ENCODE data around the gene SNX9. TPM values are rescaled to one million over a fixed set of nuclear protein-coding genes. Genes with fewer than 3 reads are reported as not detected.

SNX9 gene
- polyA plus RNA-seq, 1 donor from 2014 or later = 7.0 TPM

GRCh38 chr6:157849288-157850017, 26.4 kb downstream of the SNX9 start:
- Histone ChIP-seq H3K9ac (ENCODE audit: low read length) (no peak overlapping the region), H3K9me3 (ENCODE audit: low read length) (peaks cover 7% of the 10 kb centered on the region), H3K4me2 (ENCODE audit: low read length) (no peak overlapping the region), H3K27me3 (ENCODE audit: insufficient read depth, low read depth, low read length) (no peaks in the 10 kb centered on the region), H3K36me3 (ENCODE audit: insufficient read depth, low read length) (no peaks in the 10 kb centered on the region), H3K9me2 (ENCODE audit: insufficient read depth, low read length) (no peaks in the 10 kb centered on the region), H3K79me2 (replicated peaks; ENCODE audit: insufficient read depth, low read length) (peaks cover 38% of the 10 kb centered on the region), H4K20me1 (ENCODE audit: insufficient read depth) (no peaks in the 10 kb centered on the region), H2AFZ (ENCODE audit: low read depth, low read length) (no peak overlapping the region), H3K4me3 (ENCODE audit: low read length) (no peak overlapping the region), H3F3A (ENCODE audit: insufficient read depth, low read length, poor library complexity, severe bottlenecking) (no peaks in the 10 kb centered on the region), H3K27ac (ENCODE audit: low read length) (no peak overlapping the region)
- no peak for TF ChIP-seq POLR2AphosphoS5 (IDR thresholded peaks at IDR 0.05)
- TF ChIP-seq TAF1 (IDR thresholded peaks at IDR 0.05; ENCODE audit: low read depth) = no peak
- no peak for TF ChIP-seq RAD21 (conservative IDR thresholded peaks at IDR 0.05)
- TF ChIP-seq SMC3 (conservative IDR thresholded peaks at IDR 0.05; ENCODE audit: poor library complexity) = no peak
- no peak for TF ChIP-seq MXI1 (conservative IDR thresholded peaks at IDR 0.05; ENCODE audit: poor library complexity, severe bottlenecking)
- TF ChIP-seq EP300 (conservative IDR thresholded peaks at IDR 0.05; ENCODE audit: poor library complexity, severe bottlenecking) = no peak
- TF ChIP-seq, protein P1, sequence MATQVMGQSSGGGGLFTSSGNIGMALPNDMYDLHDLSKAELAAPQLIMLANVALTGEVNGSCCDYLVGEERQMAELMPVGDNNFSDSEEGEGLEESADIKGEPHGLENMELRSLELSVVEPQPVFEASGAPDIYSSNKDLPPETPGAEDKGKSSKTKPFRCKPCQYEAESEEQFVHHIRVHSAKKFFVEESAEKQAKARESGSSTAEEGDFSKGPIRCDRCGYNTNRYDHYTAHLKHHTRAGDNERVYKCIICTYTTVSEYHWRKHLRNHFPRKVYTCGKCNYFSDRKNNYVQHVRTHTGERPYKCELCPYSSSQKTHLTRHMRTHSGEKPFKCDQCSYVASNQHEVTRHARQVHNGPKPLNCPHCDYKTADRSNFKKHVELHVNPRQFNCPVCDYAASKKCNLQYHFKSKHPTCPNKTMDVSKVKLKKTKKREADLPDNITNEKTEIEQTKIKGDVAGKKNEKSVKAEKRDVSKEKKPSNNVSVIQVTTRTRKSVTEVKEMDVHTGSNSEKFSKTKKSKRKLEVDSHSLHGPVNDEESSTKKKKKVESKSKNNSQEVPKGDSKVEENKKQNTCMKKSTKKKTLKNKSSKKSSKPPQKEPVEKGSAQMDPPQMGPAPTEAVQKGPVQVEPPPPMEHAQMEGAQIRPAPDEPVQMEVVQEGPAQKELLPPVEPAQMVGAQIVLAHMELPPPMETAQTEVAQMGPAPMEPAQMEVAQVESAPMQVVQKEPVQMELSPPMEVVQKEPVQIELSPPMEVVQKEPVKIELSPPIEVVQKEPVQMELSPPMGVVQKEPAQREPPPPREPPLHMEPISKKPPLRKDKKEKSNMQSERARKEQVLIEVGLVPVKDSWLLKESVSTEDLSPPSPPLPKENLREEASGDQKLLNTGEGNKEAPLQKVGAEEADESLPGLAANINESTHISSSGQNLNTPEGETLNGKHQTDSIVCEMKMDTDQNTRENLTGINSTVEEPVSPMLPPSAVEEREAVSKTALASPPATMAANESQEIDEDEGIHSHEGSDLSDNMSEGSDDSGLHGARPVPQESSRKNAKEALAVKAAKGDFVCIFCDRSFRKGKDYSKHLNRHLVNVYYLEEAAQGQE (IDR thresholded peaks at IDR 0.05; ENCODE audit: borderline replicate concordance) = no peak
- TF ChIP-seq CTCF (IDR thresholded peaks at IDR 0.05; ENCODE audit: poor library complexity, severe bottlenecking) = no peak
- no peak for TF ChIP-seq EZH2 (IDR thresholded peaks at IDR 0.05; ENCODE audit: borderline replicate concordance, insufficient read depth, low read length, poor library complexity, severe bottlenecking)

DNA sequence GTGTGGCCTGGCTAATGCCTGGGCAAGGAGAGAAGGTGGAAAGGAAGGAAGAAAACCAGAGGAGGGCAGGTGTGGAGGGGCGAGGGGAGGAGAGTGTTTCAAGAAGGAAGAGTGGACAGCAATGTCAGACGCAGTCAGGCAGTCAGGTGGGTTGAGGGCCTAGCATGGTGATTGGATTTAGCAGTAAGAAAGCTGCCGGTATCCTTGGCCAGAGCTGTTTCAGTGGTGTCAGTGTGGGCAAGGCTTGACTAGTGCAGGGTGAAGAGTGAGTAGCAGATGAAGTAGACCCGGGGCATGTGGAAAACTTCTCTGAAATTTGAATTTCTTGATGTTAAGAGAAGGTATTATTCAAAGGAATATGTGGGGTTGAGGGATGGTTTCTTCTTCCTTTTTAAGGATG, 27.0 kb downstream of the SNX9 start:
- H3K27ac ChIP-seq (ENCODE audit: low read length) = no peak overlapping the region
- H3F3A ChIP-seq (ENCODE audit: insufficient read depth, low read length, poor library complexity, severe bottlenecking) = no peaks in the 10 kb centered on the region
- peaks cover 7% of the 10 kb centered on the region for H3K9me3 ChIP-seq (ENCODE audit: low read length)
- no peak overlapping the region for H3K4me2 ChIP-seq (ENCODE audit: low read length)
- H3K9me2 ChIP-seq (ENCODE audit: insufficient read depth, low read length) = no peaks in the 10 kb centered on the region
- no peak overlapping the region for H3K4me3 ChIP-seq (ENCODE audit: low read length)
- H4K20me1 ChIP-seq (ENCODE audit: insufficient read depth) = no peaks in the 10 kb centered on the region
- TF ChIP-seq EZH2 (IDR thresholded peaks at IDR 0.05; ENCODE audit: borderline replicate concordance, insufficient read depth, low read length, poor library complexity, severe bottlenecking) (no peak), MXI1 (conservative IDR thresholded peaks at IDR 0.05; ENCODE audit: poor library complexity, severe bottlenecking) (no peak), SMC3 (conservative IDR thresholded peaks at IDR 0.05; ENCODE audit: poor library complexity) (no peak), POLR2AphosphoS5 (IDR thresholded peaks at IDR 0.05) (no peak), RAD21 (conservative IDR thresholded peaks at IDR 0.05) (no peak), TAF1 (IDR thresholded peaks at IDR 0.05; ENCODE audit: low read depth) (no peak), CTCF (IDR thresholded peaks at IDR 0.05; ENCODE audit: poor library complexity, severe bottlenecking) (no peak), EP300 (conservative IDR thresholded peaks at IDR 0.05; ENCODE audit: poor library complexity, severe bottlenecking) (no peak)
- TF ChIP-seq, protein P1 (IDR thresholded peaks at IDR 0.05; ENCODE audit: borderline replicate concordance) = no peak
- H2AFZ ChIP-seq (ENCODE audit: low read depth, low read length) = no peak overlapping the region
- H3K36me3 ChIP-seq (ENCODE audit: insufficient read depth, low read length) = no peaks in the 10 kb centered on the region
- no peaks in the 10 kb centered on the region for H3K27me3 ChIP-seq (ENCODE audit: insufficient read depth, low read depth, low read length)
- H3K79me2 ChIP-seq (replicated peaks; ENCODE audit: insufficient read depth, low read length) = peaks cover 41% of the 10 kb centered on the region
- H3K9ac ChIP-seq (ENCODE audit: low read length) = no peak overlapping the region

Measured in neural cell (in vitro differentiated cells).